ENCODE results near the gene KCNV2.
A peak's percentile ranks its signal among the peaks of the same experiment; 100 is the strongest.

The KCNV2 gene

DNA sequence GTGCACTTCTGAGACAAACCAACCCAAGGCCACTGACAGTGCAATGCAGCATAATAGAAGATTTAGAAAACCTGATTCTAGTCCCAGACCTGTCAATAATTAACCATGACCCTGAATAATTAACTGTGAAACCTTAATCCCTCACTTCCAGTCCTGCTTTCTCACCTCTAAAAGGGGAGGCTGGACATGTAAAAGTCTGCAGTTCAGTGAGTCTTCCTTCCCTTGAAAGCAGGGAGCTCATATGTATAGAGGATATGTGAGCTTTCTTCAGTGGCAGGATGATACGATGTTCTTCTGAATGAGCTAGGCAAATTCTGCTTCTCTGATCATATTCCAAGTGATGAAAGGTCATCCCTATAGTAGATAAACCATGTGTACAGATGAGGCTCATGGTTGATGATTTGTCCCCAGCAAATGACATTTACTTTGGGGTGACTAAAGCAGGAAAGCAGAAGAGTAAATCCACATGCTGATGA is 2.9 kb downstream of the KCNV2 start:
- Histone ChIP-seq H3K4me3 (ENCODE audit: low read depth, low read length) (peak overlapping the region; percentile 70), H3K36me3 (peaks cover 22% of the 10 kb centered on the region), H3K9me3 (ENCODE audit: severe bottlenecking) (no peaks in the 10 kb centered on the region), H3K27ac (no peak overlapping the region), H3K27me3 (ENCODE audit: insufficient read depth, low read depth, severe bottlenecking) (no peaks in the 10 kb centered on the region)
- no peak for DNase-seq
- TF ChIP-seq, protein P1, sequence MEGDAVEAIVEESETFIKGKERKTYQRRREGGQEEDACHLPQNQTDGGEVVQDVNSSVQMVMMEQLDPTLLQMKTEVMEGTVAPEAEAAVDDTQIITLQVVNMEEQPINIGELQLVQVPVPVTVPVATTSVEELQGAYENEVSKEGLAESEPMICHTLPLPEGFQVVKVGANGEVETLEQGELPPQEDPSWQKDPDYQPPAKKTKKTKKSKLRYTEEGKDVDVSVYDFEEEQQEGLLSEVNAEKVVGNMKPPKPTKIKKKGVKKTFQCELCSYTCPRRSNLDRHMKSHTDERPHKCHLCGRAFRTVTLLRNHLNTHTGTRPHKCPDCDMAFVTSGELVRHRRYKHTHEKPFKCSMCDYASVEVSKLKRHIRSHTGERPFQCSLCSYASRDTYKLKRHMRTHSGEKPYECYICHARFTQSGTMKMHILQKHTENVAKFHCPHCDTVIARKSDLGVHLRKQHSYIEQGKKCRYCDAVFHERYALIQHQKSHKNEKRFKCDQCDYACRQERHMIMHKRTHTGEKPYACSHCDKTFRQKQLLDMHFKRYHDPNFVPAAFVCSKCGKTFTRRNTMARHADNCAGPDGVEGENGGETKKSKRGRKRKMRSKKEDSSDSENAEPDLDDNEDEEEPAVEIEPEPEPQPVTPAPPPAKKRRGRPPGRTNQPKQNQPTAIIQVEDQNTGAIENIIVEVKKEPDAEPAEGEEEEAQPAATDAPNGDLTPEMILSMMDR (IDR thresholded peaks at IDR 0.05; ENCODE audit: low read depth, low read length): no peak

DNA sequence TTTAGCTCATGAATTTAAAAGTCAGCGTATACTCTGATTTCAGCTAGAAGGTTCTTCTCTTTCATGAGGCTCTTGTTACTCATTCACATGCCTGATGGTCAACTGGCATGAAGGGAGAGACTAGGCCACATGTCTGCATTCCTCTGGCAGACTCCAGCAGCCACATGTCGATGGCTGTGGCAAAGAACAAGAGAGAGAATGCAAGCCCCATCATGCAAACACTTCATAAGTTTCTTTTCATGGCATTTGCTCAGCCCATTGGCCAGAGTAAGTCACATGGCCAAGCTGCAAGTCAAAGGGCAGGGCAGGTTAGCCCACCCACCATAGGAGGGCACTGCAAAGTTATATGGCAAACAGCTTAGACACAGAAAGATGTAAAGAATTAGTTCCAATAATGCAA is 5.4 kb downstream of the KCNV2 start:
- Histone ChIP-seq H3K9me3 (ENCODE audit: severe bottlenecking) (no peaks in the 10 kb centered on the region), H3K27ac (no peak overlapping the region), H3K36me3 (peaks cover 30% of the 10 kb centered on the region), H3K27me3 (ENCODE audit: insufficient read depth, low read depth, severe bottlenecking) (no peaks in the 10 kb centered on the region), H3K4me3 (ENCODE audit: low read depth, low read length) (no peak overlapping the region)
- no peak for DNase-seq
- TF ChIP-seq, protein P1 (IDR thresholded peaks at IDR 0.05; ENCODE audit: low read depth, low read length): no peak

DNA sequence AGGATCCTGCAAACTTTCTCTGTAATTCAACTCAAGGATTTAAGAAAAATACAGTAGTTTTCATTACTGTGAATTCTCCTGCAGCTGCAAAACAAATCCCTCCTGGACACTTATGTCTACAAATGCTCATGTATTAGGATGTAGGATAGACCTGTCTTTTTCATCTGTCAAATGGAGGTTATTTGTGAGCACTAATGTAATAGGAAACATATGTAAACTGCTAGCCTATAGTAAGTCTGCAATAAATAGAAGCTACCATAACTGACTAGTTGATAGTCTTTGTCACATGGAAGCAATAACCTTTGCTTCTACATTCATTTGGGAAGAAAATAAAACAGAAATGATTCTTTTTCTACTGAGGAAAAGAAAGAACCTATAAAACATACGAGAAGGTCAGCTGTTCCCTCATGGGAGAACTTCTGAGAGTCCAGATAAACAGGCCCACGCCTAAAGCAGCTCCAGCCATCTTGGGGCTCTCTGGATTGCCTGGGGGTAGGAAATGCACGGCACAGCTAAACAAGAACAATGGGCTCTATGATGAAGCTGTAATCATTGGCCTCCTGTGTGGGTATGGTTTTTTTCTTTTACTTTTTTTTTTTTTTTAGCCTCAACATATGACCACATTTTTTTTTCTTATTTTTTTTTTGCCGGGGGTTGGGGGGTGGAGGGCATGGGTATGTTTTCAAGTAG is 6.2 kb downstream of the KCNV2 start:
- H3K36me3 ChIP-seq: peaks cover 30% of the 10 kb centered on the region
- H3K9me3 ChIP-seq (ENCODE audit: severe bottlenecking): no peaks in the 10 kb centered on the region
- DNase-seq: no peak
- TF ChIP-seq, protein P1 (IDR thresholded peaks at IDR 0.05; ENCODE audit: low read depth, low read length): no peak
- no peak overlapping the region for H3K4me3 ChIP-seq (ENCODE audit: low read depth, low read length)
- H3K27me3 ChIP-seq (ENCODE audit: insufficient read depth, low read depth, severe bottlenecking): no peaks in the 10 kb centered on the region
- H3K27ac ChIP-seq: no peak overlapping the region

DNA sequence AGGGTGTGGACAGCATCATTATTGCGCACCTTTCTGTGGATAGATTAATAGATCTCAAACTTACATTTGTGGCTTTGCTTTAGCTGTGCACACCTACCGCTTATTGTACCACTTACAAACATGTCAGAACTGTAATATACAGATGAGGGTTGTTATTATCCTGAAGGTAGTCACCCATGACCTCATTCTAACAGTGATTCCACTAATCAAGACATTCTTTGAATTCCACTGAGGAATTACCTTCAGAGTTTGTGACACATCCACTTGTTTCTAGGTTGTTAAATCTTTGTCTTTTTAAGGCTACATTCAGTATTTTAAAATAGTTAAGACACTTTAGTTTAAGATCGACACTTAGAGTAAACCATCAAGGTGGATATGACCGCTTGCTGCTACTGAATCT is 7.8 kb downstream of the KCNV2 start:
- DNase-seq: no peak
- TF ChIP-seq, protein P1 (IDR thresholded peaks at IDR 0.05; ENCODE audit: low read depth, low read length): no peak
- no peaks in the 10 kb centered on the region for H3K9me3 ChIP-seq (ENCODE audit: severe bottlenecking)

DNA sequence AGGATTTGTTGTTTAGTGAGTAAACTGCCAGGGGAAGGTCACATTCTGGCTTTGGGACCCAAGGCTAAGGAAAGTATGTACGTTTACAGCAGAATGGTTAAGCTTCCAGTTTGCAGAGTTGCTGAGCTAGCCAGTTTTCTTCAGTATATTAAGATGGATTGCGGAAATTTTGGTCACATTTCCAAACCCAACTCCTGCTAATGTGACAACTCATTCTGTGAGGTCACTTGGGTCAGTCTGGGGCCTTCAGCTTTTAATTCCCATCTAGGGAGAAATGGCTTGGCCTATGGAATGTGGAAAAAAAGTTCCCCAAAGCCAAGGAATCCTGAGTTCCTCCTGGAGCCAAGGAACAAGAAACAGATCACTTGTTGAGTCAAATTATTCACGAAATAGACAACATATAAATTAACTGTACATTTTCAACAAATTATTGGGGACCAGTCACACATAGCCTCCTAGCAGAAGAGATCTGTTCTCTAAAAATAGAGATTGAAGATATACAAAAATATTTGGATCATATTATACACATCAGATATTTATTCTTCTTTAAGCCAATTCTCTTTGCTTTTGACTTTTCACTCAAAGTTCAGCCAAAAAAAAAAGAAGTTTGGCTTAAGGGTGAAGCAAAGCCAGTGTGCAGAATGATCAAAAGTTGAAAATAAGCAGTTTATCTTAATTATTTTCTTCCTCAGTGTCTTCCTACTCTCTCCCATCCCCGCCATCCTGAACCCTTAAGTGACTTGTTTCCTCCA is 8.8 kb downstream of the KCNV2 start:
- Histone ChIP-seq H3K27ac (no peak overlapping the region), H3K36me3 (peaks cover 37% of the 10 kb centered on the region), H3K9me3 (ENCODE audit: severe bottlenecking) (no peaks in the 10 kb centered on the region), H3K4me3 (ENCODE audit: low read depth, low read length) (no peak overlapping the region), H3K27me3 (ENCODE audit: insufficient read depth, low read depth, severe bottlenecking) (no peaks in the 10 kb centered on the region)
- DNase-seq: no peak
- TF ChIP-seq, protein P1 (IDR thresholded peaks at IDR 0.05; ENCODE audit: low read depth, low read length): no peak

More for the DNA sequence above, 7.8 kb downstream of the KCNV2 start:
- Histone ChIP-seq H3K4me3 (ENCODE audit: low read depth, low read length) (no peak overlapping the region), H3K36me3 (peaks cover 39% of the 10 kb centered on the region), H3K27me3 (ENCODE audit: insufficient read depth, low read depth, severe bottlenecking) (no peaks in the 10 kb centered on the region), H3K27ac (no peak overlapping the region)

All from WERI-Rb-1 (cell line).